Chondrocyte (in vitro differentiated cells): ENCODE data around the gene CAPN12. TPM values are rescaled to one million over a fixed set of nuclear protein-coding genes. Genes with fewer than 3 reads are reported as not detected.
A peak's percentile ranks its signal among the peaks of the same experiment; 100 is the strongest.

ENCODE experiments used
- DNase-seq: peaks from one replicate; pipeline ENCODE4 v3.0.0; 2021; ENCODE audit warnings: mixed read lengths, low spot score
- H3K27ac Mint-ChIP-seq: one replicate; pipeline ENCODE4 v1.8.0; 2021; ENCODE audit warnings: mild to moderate bottlenecking, moderate library complexity, mixed read lengths; ENCODE audit not compliant: unreplicated experiment
- H3K27me3 Mint-ChIP-seq: 2 replicates; pipeline ENCODE4 v1.8.0; 2021; ENCODE audit warnings: low read depth, mixed read lengths
- H3K36me3 Mint-ChIP-seq: 2 replicates; pipeline ENCODE4 v1.8.0; 2021; ENCODE audit warnings: low read depth, mixed read lengths
- H3K4me1 Mint-ChIP-seq: 2 replicates; pipeline ENCODE4 v1.8.0; 2021; ENCODE audit warnings: low read depth, mild to moderate bottlenecking, mixed read lengths
- H3K4me3 Mint-ChIP-seq: one replicate; pipeline ENCODE4 v1.8.0; 2021; ENCODE audit warnings: mild to moderate bottlenecking, moderate library complexity, mixed read lengths; ENCODE audit not compliant: unreplicated experiment
- H3K9me3 Mint-ChIP-seq: 2 replicates; pipeline ENCODE4 v1.8.0; 2021; ENCODE audit warnings: low read depth, mixed read lengths
- total RNA-seq: library from RNA; stranded (reverse); gene quantifications from 3 replicates; pipeline ENCODE4 v1.2.1, GENCODE V29; 2021
- TF ChIP-seq, protein P1 (sequence below): fragments of 200-600 bp; sonication (generic); IDR thresholded peaks from 2 replicates; pipeline ENCODE4 v1.5.0; 2021; ENCODE audit warnings: antibody characterized with exemption, mild to moderate bottlenecking, moderate library complexity

CAPN12 gene
- total RNA-seq, 1 donor from 2014 or later: 0.40 TPM

DNA sequence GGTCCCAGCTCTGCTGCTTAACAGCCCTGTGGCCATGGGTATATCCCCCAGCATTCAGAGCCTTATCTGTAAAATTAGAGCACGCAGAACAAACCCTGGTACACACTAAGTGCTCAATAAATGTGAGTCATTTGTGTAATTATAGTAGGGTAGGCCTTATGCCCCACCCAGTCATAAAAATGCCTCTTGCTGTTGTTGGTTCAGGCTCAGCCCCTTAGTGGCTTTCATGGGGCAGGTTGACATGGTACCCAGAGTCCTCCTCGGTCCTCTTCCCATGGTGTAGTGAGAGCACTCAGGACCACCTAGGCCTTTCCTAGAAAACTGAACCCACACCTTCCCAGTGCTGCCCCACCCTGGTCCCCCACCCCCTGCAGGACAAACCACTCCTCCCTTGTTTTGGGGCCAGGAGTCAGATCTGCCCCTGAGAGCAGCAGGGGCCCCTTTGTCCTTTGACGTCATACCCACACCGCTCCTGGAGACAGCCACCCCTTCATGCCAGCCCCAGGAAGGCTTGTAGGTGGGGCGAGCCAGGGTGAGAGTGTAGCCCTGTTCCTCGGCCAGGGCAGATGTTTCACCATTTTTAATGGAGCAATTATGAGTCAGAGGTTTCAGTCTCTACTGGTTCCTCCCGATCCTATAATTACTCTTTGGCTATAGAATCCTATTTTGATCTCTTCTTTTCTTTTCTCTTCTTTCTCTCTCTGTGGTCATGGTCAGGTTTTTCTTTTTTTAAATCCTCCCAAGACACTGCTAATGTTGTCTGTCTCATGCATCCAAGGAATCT is 60.0 kb downstream of the CAPN12 start:
- H3K27ac Mint-ChIP-seq: peak overlapping the region; percentile 99
- peaks cover 91% of the 10 kb centered on the region for H3K4me1 Mint-ChIP-seq
- peak overlapping the region; percentile 31 for H3K4me3 Mint-ChIP-seq
- H3K27me3 Mint-ChIP-seq: no peaks in the 10 kb centered on the region
- DNase-seq: no peak
- peaks cover 23% of the 10 kb centered on the region for H3K36me3 Mint-ChIP-seq
- TF ChIP-seq, protein P1, sequence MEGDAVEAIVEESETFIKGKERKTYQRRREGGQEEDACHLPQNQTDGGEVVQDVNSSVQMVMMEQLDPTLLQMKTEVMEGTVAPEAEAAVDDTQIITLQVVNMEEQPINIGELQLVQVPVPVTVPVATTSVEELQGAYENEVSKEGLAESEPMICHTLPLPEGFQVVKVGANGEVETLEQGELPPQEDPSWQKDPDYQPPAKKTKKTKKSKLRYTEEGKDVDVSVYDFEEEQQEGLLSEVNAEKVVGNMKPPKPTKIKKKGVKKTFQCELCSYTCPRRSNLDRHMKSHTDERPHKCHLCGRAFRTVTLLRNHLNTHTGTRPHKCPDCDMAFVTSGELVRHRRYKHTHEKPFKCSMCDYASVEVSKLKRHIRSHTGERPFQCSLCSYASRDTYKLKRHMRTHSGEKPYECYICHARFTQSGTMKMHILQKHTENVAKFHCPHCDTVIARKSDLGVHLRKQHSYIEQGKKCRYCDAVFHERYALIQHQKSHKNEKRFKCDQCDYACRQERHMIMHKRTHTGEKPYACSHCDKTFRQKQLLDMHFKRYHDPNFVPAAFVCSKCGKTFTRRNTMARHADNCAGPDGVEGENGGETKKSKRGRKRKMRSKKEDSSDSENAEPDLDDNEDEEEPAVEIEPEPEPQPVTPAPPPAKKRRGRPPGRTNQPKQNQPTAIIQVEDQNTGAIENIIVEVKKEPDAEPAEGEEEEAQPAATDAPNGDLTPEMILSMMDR: peak; percentile 18
- peaks cover 2% of the 10 kb centered on the region for H3K9me3 Mint-ChIP-seq

DNA sequence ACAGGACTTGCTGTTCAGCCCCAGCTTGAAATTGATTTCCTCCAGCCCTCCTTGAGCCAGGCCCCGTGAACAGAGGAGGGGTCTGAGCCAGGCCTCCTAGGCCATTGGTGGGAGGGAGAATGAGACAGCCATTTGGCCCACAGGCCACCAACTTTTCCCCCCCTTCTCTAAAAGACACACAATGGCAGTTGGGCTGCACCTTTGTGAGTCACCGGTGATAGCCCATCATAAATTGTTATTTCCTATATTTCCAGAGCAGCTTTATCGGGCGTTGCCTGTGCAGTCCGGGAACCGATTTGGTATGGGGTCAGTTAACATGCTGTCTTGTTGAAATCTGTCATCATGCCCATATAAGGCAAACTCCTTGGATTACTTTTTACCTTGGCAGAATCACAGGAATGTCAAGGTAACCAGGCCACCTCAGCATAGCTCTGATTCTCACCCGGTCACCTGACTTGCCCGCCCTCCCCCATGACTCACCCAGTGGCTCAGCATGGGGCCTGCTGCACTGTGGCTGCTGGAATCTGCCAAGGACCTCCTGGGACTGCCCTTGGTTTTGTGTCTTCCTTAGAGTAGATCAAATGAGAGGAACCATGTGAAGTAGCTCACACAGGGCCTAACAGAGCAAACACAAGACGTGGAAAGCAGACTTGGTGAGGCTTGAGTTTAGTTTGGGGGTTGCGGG is 60.7 kb downstream of the CAPN12 start:
- Mint-ChIP-seq H3K9me3 (peaks cover 2% of the 10 kb centered on the region), H3K4me1 (peaks cover 91% of the 10 kb centered on the region), H3K4me3 (no peak overlapping the region), H3K27me3 (no peaks in the 10 kb centered on the region), H3K36me3 (peaks cover 26% of the 10 kb centered on the region), H3K27ac (peak overlapping the region; percentile 99)
- TF ChIP-seq, protein P1: no peak
- no peak for DNase-seq

DNA sequence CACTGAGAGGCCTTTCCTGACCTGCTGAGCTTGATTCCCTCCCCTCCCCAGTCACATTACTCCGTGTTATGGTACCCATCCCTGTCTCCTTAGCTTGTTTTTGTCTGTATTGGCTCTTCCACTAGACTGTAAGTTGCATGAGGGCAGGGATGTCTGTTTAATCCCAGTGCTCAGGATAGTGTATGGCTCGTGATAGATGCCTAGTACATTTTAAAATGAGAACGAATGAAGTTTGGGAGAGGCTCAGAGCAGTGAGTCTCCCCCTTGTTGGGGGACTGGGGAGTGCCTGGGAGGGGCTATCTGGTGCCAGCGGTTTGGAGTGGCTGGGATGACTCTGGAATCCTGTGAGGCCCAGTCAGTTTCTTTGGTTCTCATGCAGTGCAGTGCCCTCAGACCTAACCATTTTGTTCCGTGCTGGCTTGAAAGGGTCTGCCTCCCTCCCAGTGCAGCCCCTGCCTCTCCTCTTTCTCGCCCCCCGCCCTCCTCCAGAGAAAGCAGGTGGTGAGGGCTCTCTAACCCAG is 61.3 kb downstream of the CAPN12 start:
- Mint-ChIP-seq H3K36me3 (peaks cover 29% of the 10 kb centered on the region), H3K27ac (peak overlapping the region; percentile 99), H3K4me1 (peaks cover 92% of the 10 kb centered on the region), H3K4me3 (no peak overlapping the region), H3K9me3 (peaks cover 2% of the 10 kb centered on the region), H3K27me3 (no peaks in the 10 kb centered on the region)
- TF ChIP-seq, protein P1: no peak
- DNase-seq: no peak

DNA sequence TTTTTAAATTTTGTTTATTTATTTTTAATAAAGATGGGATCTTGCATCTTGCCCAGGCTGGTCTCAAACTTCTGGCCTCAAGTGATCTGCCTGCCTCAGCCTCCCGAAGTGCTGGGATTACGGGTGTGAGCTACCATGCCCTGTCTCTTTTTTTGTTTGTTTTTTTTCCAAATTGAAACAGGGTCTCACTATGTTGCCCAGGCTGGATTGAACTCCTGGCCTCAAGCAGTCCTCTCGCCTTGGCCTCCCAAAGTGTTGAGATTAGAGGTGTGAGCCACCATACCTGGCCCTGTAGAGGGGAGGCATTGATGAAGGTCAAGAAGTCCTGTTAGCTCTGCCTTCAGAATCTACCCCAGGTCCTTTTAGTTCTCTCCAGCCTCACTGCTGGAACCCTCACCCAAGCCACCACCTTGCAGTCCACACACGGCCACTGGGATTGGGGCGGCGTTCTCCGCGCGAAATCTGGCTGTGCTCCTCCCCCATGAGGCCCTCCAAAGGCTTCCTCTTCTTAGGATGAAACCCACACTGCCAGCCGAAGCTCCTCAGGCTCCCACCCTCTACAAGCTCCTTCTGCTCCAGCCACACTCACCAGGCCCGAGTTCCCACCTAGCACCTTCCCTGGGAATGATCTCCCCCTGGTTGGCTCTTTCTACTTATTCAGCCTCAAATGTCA is 61.9 kb downstream of the CAPN12 start:
- TF ChIP-seq, protein P1: no peak
- Mint-ChIP-seq H3K9me3 (peaks cover under 1% of the 10 kb centered on the region), H3K27me3 (no peaks in the 10 kb centered on the region), H3K36me3 (peaks cover 24% of the 10 kb centered on the region), H3K4me3 (no peak overlapping the region), H3K4me1 (peaks cover 92% of the 10 kb centered on the region), H3K27ac (peak overlapping the region; percentile 99)
- DNase-seq: no peak

Other genes with a start within 250 kb of the CAPN12 start
- gene MAP4K1, start 126.5 kb downstream of the CAPN12 start, total RNA-seq: 0.23 to 1.4 TPM (median 1.4 TPM) in 3 replicates
- 177 to 208 TPM (median 185 TPM) in 3 replicates for gene EIF3K, start 125.3 kb downstream of the CAPN12 start, total RNA-seq
- gene ACTN4, start 96.8 kb downstream of the CAPN12 start, total RNA-seq: 641 to 921 TPM (median 917 TPM) in 3 replicates
- not detected in 3 replicates for gene LGALS7, start 29.0 kb upstream of the CAPN12 start, total RNA-seq
- not detected in 3 replicates for gene LGALS7B, start 44.7 kb upstream of the CAPN12 start, total RNA-seq
- 0.75 TPM in 1 of 3 replicates, not detected in the others for gene LGALS4, start 68.5 kb upstream of the CAPN12 start, total RNA-seq
- 94.9 to 112 TPM (median 94.9 TPM) in 3 replicates for gene ECH1, start 87.3 kb upstream of the CAPN12 start, total RNA-seq
- gene HNRNPL, start 105.5 kb upstream of the CAPN12 start, total RNA-seq: 214 to 255 TPM (median 222 TPM) in 3 replicates
- 0.65 to 0.92 TPM (median 0.92 TPM) in 3 replicates for gene RINL, start 133.8 kb upstream of the CAPN12 start, total RNA-seq
- 54.0 to 57.1 TPM (median 54.2 TPM) in 3 replicates for gene SIRT2, start 155.1 kb upstream of the CAPN12 start, total RNA-seq
- gene NFKBIB, start 155.5 kb upstream of the CAPN12 start, total RNA-seq: 15.3 to 17.3 TPM (median 15.8 TPM) in 3 replicates
- gene CCER2, start 167.7 kb upstream of the CAPN12 start, total RNA-seq: 0.69 TPM in 1 of 3 replicates, not detected in the others
- 14.4 to 25.8 TPM (median 15.6 TPM) in 3 replicates for gene SARS2, start 186.3 kb upstream of the CAPN12 start, total RNA-seq
- 23.1 to 34.0 TPM (median 27.7 TPM) in 3 replicates for gene MRPS12, start 186.5 kb upstream of the CAPN12 start, total RNA-seq
- 40.2 to 44.9 TPM (median 40.6 TPM) in 3 replicates for gene FBXO17, start 231.3 kb upstream of the CAPN12 start, total RNA-seq